ENCODE measurements around the gene TDP2. TPM values are rescaled to one million over a fixed set of nuclear protein-coding genes. Genes with fewer than 3 reads are reported as not detected.

The TDP2 gene
- total RNA-seq, 4 donors from 2014 or later = 29.2 to 53.1 (median 42.2) TPM

DNA sequence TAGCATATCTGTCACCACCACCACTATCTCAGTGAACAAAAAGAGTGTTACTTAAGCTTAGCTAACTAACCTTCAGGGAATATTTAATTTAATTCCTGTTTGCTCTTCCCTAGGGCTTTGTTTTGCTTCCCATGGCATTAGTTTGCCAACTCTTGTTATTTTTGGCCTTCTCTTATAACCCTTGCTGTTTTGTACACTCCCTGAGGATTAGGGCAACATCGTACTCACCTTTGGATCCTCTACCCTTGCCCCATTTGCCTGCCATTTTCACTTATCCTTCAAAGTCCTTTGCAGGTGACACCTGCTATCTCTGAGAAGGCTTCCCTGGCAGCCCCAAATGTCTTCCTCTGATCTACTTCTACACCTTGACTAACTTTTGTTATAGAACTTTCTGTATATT lies 23.9 kb upstream of the TDP2 start:
- no peak for ATAC-seq
- no peak for TF ChIP-seq EP300 (IDR thresholded peaks at IDR 0.05)
- TF ChIP-seq POLR2AphosphoS5 (IDR thresholded peaks at IDR 0.05) = no peak
- TF ChIP-seq POLR2A (IDR thresholded peaks at IDR 0.05) = no peak
- TF ChIP-seq, protein P1, sequence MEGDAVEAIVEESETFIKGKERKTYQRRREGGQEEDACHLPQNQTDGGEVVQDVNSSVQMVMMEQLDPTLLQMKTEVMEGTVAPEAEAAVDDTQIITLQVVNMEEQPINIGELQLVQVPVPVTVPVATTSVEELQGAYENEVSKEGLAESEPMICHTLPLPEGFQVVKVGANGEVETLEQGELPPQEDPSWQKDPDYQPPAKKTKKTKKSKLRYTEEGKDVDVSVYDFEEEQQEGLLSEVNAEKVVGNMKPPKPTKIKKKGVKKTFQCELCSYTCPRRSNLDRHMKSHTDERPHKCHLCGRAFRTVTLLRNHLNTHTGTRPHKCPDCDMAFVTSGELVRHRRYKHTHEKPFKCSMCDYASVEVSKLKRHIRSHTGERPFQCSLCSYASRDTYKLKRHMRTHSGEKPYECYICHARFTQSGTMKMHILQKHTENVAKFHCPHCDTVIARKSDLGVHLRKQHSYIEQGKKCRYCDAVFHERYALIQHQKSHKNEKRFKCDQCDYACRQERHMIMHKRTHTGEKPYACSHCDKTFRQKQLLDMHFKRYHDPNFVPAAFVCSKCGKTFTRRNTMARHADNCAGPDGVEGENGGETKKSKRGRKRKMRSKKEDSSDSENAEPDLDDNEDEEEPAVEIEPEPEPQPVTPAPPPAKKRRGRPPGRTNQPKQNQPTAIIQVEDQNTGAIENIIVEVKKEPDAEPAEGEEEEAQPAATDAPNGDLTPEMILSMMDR (IDR thresholded peaks at IDR 0.05) = no peak
- Histone ChIP-seq H3K4me3 (no peak overlapping the region), H3K36me3 (no peaks in the 10 kb centered on the region), H3K27ac (no peak overlapping the region), H3K9me3 (no peaks in the 10 kb centered on the region), H3K27me3 (no peaks in the 10 kb centered on the region), H3K4me1 (no peaks in the 10 kb centered on the region)
- 57 to 90% methylated on average over 1 of the region's 1 CpG for WGBS, 2 donors (ENCODE audit: low coverage in 1 of 2)

DNA sequence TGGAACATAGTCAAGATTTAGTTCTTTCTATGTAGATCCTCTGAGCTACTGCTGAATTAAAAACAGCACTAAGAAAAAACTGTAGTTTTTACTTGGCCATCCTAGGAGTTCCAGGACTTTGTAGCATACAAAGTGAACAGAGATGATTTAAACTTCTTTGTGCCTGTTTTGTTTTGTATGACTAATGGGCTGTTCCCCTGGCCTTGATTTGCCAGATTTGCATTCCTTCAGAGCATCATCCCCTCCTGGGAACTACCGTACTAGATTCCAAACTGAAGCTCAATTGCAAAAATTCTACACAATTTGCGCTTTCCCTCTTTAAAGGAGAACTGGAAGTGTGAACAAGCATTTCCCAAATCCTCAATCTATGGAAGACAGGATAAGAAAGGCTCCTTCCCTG lies 23.3 kb upstream of the TDP2 start:
- TF ChIP-seq POLR2AphosphoS5 (IDR thresholded peaks at IDR 0.05) (no peak), EP300 (IDR thresholded peaks at IDR 0.05) (no peak), POLR2A (IDR thresholded peaks at IDR 0.05) (no peak)
- TF ChIP-seq, protein P1 (IDR thresholded peaks at IDR 0.05) = no peak
- Histone ChIP-seq H3K27me3 (no peaks in the 10 kb centered on the region), H3K4me3 (no peak overlapping the region), H3K36me3 (no peaks in the 10 kb centered on the region), H3K27ac (no peak overlapping the region), H3K9me3 (no peaks in the 10 kb centered on the region), H3K4me1 (no peaks in the 10 kb centered on the region)
- 43 to 88% methylated on average over 1 to 2 of the region's 2 CpGs for WGBS, 2 donors (ENCODE audit: low coverage in 1 of 2)
- peak; percentile 53 for ATAC-seq

DNA sequence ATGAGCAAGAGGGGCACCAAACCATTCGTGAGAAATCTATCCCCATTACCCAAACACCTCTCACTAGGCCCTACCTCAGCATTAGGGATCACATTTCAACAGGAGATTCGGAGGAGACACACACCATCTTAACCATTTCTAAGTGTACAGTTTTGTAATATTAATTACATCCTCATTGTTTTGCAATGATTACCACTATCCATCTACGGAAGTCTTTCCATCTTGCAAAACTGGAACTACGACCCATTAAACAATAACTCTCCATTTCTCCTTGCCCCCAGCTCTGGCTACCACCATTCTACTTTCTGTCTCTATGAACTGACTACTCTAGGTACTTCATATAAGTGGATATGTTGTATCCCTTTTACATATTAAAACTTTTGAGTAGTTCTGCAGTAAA lies 20.2 kb upstream of the TDP2 start:
- no peaks in the 10 kb centered on the region for H3K4me1 ChIP-seq
- WGBS, 2 donors (ENCODE audit: low coverage in 1 of 2) = 91 to 96% methylated on average over 4 of the region's 4 CpGs
- no peaks in the 10 kb centered on the region for H3K9me3 ChIP-seq
- H3K27ac ChIP-seq = no peak overlapping the region
- H3K36me3 ChIP-seq = no peaks in the 10 kb centered on the region
- TF ChIP-seq POLR2A (IDR thresholded peaks at IDR 0.05) (no peak), POLR2AphosphoS5 (IDR thresholded peaks at IDR 0.05) (no peak), EP300 (IDR thresholded peaks at IDR 0.05) (no peak)
- TF ChIP-seq, protein P1 (IDR thresholded peaks at IDR 0.05) = no peak
- no peaks in the 10 kb centered on the region for H3K27me3 ChIP-seq
- ATAC-seq = no peak
- no peak overlapping the region for H3K4me3 ChIP-seq

DNA sequence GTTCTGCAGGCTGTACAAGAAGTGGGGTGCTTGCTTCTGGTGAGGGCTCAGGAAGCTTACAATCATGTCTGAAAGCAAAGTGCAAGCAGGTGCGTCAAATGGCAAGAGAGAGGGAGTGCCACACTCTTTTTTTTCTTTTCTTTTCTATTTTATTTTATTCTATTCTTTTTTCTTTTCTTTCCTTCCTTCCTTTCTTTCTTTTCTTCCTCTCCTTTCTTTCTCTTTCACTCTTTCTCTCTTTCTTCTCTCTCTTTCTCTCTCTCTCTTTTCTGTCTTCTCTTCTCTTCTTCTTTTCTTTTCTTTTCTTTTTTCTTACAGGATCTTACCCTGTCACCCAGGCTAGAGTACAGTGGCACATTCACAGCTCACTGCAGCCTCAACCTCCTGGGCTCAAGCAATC lies 19.7 kb upstream of the TDP2 start:
- no peaks in the 10 kb centered on the region for H3K27me3 ChIP-seq
- 67 to 100% methylated on average over 1 of the region's 1 CpG for WGBS, 2 donors (ENCODE audit: low coverage in 1 of 2)
- H3K4me1 ChIP-seq = no peaks in the 10 kb centered on the region

More for the DNA sequence above, 19.7 kb upstream of the TDP2 start:
- TF ChIP-seq EP300 (IDR thresholded peaks at IDR 0.05) (no peak), POLR2A (IDR thresholded peaks at IDR 0.05) (no peak), POLR2AphosphoS5 (IDR thresholded peaks at IDR 0.05) (no peak)
- TF ChIP-seq, protein P1 (IDR thresholded peaks at IDR 0.05) = no peak
- Histone ChIP-seq H3K9me3 (no peaks in the 10 kb centered on the region), H3K27ac (no peak overlapping the region), H3K4me3 (no peak overlapping the region), H3K36me3 (no peaks in the 10 kb centered on the region)
- no peak for ATAC-seq
